Measurements from ENCODE around the gene ARPP21.
A peak's percentile ranks its signal among the peaks of the same experiment; 100 is the strongest.

The ARPP21 gene

DNA sequence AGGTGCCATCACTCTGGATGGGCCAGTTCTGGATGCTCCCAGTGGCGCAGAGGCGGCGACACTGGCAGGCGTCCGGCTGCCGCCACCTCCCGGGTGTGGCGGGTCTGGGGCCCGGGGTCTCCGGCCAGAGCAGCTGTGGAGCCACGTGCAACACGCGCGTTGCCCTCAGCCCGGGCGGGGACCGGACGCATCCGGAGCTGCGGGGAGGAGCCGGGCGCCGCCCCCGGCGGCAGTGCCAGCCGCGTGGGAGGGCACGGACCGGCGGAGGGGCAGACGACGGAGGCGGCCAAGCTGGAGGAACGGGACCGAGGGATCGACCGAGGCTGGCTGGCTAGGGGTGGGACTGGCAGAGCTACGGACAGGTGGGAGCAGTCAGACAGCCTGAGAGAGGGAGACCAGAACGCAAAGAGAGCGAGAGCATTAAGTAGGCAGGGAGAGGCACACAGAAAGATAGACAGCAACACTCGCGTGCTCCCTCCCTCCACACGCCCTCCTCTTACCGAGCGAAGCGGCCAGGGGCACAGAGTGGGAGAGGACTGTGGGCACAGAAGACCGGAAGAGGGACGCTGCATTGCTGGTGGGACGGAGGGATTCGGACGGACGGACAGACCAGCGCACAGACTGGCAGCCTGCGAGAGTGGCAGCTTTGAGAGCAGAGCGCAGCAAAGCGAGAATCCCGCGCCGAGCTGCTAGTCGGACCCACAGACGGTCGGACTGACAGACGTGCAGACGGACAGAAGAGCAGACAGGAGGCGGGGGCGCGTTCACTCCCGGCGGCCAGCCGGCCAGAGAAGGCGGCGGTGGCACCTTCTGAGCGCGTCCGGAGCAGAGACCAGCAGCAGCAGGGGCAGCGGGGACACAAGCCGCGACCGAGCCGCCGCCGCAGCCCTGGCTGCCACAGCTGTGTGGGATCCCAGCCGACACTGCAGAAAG lies at the start of gene ARPP21:
Gene ARPP21 (plus strand): TSS at position 272 of the 933 bp plus-strand sequence. CDS start 42,227 bp downstream, outside the sequence.
- H3K4me3 ChIP-seq (ENCODE audit: low read depth, low read length): peak within 1 kb of the TSS; percentile 73
- no peaks in the 10 kb centered on the region for H3K4me1 ChIP-seq (ENCODE audit: control insufficient read depth, insufficient read depth, low read length)
- no peaks in the 10 kb centered on the region for H3K36me3 ChIP-seq (ENCODE audit: control insufficient read depth in 2 of 2, insufficient read depth in 1 of 2, low read length in 2 of 2)
- H3K9me3 ChIP-seq (ENCODE audit: control insufficient read depth, insufficient read depth, low read depth, low read length): no peaks in the 10 kb centered on the region
- POLR2A ChIA-PET: no interaction called here
- TF ChIP-seq ZNF544 (tag by site-specific recombination; IDR thresholded peaks at IDR 0.05): no peak
- TF ChIP-seq, protein P1, sequence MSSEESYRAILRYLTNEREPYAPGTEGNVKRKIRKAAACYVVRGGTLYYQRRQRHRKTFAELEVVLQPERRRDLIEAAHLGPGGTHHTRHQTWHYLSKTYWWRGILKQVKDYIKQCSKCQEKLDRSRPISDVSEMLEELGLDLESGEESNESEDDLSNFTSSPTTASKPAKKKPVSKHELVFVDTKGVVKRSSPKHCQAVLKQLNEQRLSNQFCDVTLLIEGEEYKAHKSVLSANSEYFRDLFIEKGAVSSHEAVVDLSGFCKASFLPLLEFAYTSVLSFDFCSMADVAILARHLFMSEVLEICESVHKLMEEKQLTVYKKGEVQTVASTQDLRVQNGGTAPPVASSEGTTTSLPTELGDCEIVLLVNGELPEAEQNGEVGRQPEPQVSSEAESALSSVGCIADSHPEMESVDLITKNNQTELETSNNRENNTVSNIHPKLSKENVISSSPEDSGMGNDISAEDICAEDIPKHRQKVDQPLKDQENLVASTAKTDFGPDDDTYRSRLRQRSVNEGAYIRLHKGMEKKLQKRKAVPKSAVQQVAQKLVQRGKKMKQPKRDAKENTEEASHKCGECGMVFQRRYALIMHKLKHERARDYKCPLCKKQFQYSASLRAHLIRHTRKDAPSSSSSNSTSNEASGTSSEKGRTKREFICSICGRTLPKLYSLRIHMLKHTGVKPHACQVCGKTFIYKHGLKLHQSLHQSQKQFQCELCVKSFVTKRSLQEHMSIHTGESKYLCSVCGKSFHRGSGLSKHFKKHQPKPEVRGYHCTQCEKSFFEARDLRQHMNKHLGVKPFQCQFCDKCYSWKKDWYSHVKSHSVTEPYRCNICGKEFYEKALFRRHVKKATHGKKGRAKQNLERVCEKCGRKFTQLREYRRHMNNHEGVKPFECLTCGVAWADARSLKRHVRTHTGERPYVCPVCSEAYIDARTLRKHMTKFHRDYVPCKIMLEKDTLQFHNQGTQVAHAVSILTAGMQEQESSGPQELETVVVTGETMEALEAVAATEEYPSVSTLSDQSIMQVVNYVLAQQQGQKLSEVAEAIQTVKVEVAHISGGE (tag by site-specific recombination; conservative IDR thresholded peaks at IDR 0.05; ENCODE audit: low read depth): peak; percentile 38; the same call in 1 of the 2 replicates
- TF ChIP-seq EGR2 (tag by site-specific recombination; IDR thresholded peaks at IDR 0.05; ENCODE audit: low read depth): peak; percentile 21; the same call in 1 of the 2 replicates
- no peak for TF ChIP-seq ZNF623 (tag by site-specific recombination; IDR thresholded peaks at IDR 0.05)
- 0 out of 2 replicates have a peak, but pooled peaks have one; percentile 37 for TF ChIP-seq ZBTB48 (tag by site-specific recombination; IDR thresholded peaks at IDR 0.05)
- no peak within 1 kb of the TSS for H3K27ac ChIP-seq (ENCODE audit: extremely low read depth, low read depth, low read length)
- CTCF ChIA-PET: interaction anchor here (0.6 to 1.1 kb wide), 2 partner anchors 269 to 691 kb away, joined by 3 to 4 read pairs; no protein-coding TSS in a partner anchor

DNA sequence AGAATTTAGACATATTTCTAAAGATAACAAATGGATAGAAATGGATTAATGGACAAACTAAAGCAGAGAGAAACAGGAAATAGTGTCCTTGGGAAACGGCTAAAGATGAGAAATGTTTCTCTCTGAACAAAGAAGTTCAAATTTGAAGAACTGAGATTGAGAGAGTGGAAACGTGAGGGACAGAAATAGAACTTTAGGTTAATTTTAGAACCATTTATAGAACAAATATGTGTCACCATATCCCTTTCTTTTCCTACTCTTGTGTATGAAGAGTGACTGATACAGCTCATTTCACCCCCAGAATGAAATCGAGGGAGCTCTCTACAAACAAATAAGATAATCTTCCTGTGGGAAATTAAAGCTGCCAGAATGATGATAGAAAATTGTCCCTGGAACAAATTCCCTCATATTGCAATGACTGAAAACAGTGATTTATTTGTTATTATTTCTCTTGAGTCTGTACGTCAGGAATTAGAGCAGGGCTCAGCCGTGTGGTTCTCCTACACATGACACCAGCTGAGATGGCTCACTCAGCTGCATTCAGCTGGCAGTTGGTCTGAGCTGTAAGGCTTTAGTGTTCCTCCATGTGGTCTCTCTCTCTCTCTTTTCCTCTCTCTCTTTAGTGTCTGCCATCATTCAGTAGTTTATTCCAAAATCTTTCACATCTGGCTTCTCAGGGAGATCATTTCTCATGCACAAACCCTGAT lies 46.6 kb upstream of the ARPP21 start:
- POLR2A ChIA-PET: no interaction called here
- CTCF ChIA-PET: interaction anchor here (0.6 kb wide), 1 partner anchor 82 kb away, joined by 4 read pairs; no protein-coding TSS in a partner anchor
- no peak for TF ChIP-seq ZNF10 (tag by site-specific recombination; IDR thresholded peaks at IDR 0.05)
- no peak for TF ChIP-seq ZNF157 (tag by site-specific recombination; IDR thresholded peaks at IDR 0.05)
- TF ChIP-seq ZBTB17 (tag by site-specific recombination; IDR thresholded peaks at IDR 0.05): no peak
- TF ChIP-seq, protein P2, sequence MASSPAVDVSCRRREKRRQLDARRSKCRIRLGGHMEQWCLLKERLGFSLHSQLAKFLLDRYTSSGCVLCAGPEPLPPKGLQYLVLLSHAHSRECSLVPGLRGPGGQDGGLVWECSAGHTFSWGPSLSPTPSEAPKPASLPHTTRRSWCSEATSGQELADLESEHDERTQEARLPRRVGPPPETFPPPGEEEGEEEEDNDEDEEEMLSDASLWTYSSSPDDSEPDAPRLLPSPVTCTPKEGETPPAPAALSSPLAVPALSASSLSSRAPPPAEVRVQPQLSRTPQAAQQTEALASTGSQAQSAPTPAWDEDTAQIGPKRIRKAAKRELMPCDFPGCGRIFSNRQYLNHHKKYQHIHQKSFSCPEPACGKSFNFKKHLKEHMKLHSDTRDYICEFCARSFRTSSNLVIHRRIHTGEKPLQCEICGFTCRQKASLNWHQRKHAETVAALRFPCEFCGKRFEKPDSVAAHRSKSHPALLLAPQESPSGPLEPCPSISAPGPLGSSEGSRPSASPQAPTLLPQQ (tag by site-specific recombination; IDR thresholded peaks at IDR 0.05): no peak
- no peak for TF ChIP-seq ZSCAN30 (tag by site-specific recombination; IDR thresholded peaks at IDR 0.05)
- no peak for TF ChIP-seq ZNF404 (tag by site-specific recombination; IDR thresholded peaks at IDR 0.05)
- Histone ChIP-seq H3K4me1 (ENCODE audit: control insufficient read depth, insufficient read depth, low read length) (no peaks in the 10 kb centered on the region), H3K27ac (ENCODE audit: extremely low read depth, low read depth, low read length) (no peak overlapping the region), H3K4me3 (ENCODE audit: low read depth, low read length) (no peak overlapping the region), H3K36me3 (ENCODE audit: control insufficient read depth in 2 of 2, insufficient read depth in 1 of 2, low read length in 2 of 2) (no peaks in the 10 kb centered on the region), H3K9me3 (ENCODE audit: control insufficient read depth, insufficient read depth, low read depth, low read length) (no peaks in the 10 kb centered on the region)

DNA sequence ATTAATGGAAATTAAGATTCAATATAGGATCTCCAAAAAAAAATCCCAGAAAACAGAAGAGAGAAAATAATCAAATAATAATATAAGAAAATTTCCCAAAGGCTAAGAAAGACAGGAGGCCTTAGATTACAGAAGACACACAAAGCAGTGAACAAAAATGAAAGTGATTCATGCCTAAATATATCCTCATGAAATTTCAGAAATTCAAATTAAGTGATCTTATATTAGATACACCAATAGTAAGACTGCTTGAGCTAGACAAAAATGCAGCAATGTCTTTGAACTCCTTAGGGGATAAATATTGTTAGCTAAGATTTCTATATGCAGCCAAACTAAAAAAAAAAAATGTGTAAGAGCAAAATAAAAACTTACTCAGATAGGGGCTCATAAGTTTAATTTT lies 44.6 kb upstream of the ARPP21 start:
- TF ChIP-seq, protein P3, sequence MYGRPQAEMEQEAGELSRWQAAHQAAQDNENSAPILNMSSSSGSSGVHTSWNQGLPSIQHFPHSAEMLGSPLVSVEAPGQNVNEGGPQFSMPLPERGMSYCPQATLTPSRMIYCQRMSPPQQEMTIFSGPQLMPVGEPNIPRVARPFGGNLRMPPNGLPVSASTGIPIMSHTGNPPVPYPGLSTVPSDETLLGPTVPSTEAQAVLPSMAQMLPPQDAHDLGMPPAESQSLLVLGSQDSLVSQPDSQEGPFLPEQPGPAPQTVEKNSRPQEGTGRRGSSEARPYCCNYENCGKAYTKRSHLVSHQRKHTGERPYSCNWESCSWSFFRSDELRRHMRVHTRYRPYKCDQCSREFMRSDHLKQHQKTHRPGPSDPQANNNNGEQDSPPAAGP (tag by site-specific recombination; IDR thresholded peaks at IDR 0.05): no peak
- no peak for TF ChIP-seq SP2 (tag by site-specific recombination; IDR thresholded peaks at IDR 0.05)
- TF ChIP-seq, protein P4, sequence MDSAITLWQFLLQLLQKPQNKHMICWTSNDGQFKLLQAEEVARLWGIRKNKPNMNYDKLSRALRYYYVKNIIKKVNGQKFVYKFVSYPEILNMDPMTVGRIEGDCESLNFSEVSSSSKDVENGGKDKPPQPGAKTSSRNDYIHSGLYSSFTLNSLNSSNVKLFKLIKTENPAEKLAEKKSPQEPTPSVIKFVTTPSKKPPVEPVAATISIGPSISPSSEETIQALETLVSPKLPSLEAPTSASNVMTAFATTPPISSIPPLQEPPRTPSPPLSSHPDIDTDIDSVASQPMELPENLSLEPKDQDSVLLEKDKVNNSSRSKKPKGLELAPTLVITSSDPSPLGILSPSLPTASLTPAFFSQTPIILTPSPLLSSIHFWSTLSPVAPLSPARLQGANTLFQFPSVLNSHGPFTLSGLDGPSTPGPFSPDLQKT (IDR thresholded peaks at IDR 0.05; ENCODE audit: borderline replicate concordance, low read depth, low read length): no peak
- TF ChIP-seq ZNF596 (tag by site-specific recombination; IDR thresholded peaks at IDR 0.05): no peak
- TF ChIP-seq ZFP3 (tag by site-specific recombination; IDR thresholded peaks at IDR 0.05; ENCODE audit: low read depth): no peak
- ChIA-PET POLR2A (no interaction called here), CTCF (interaction anchor here (0.6 kb wide), 1 partner anchor 313 kb away, joined by 4 read pairs; no protein-coding TSS in a partner anchor)

More for the DNA sequence above, 44.6 kb upstream of the ARPP21 start:
- H3K9me3 ChIP-seq (ENCODE audit: control insufficient read depth, insufficient read depth, low read depth, low read length): no peaks in the 10 kb centered on the region
- H3K4me3 ChIP-seq (ENCODE audit: low read depth, low read length): no peak overlapping the region
- no peaks in the 10 kb centered on the region for H3K36me3 ChIP-seq (ENCODE audit: control insufficient read depth in 2 of 2, insufficient read depth in 1 of 2, low read length in 2 of 2)
- H3K4me1 ChIP-seq (ENCODE audit: control insufficient read depth, insufficient read depth, low read length): no peaks in the 10 kb centered on the region
- H3K27ac ChIP-seq (ENCODE audit: extremely low read depth, low read depth, low read length): no peak overlapping the region
